SH-SY5Y (cell line): Measurements from ENCODE around the gene STIP1.

Experiments used
- GATA2 ChIP-seq: IDR thresholded peaks from 2 replicates; pipeline ENCODE4 v1.6.1; 2011; ENCODE audit warnings: mild to moderate bottlenecking, low read depth, low read length
- GATA3 ChIP-seq: IDR thresholded peaks from 2 replicates; pipeline ENCODE4 v1.6.1; 2011; ENCODE audit warnings: low read depth, mild to moderate bottlenecking, low read length, moderate library complexity

The STIP1 gene

GRCh38 chr11:64202992-64203391, 17.0 kb downstream of the STIP1 start:
- TF ChIP-seq GATA2 (no peak), GATA3 (no peak)

DNA sequence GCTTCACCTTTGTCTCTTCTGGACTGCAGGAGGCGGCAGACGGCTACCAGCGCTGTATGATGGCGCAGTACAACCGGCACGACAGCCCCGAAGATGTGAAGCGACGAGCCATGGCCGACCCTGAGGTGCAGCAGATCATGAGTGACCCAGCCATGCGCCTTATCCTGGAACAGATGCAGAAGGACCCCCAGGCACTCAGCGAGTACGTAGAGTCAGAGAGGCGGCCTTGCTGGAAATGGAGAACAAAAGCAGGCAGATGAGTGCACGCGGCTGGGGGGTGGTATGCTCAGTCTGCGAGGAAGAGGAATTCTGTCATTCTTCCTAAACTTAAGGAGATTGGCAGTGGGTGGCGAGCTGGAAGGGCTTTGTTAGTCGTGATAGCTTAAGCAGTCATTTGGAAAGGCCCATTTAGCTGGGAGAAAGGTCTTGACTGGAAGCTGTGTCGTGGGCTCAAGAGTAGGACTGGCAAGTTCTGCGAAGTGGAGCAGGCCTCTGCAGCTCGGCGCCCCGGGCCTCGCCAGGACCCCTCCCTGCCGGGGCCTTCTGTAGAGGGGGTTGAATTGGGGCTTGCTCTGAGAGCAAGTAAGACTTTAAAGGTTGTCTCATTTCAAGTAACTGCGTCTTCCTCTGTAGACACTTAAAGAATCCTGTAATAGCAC, 17.6 kb downstream of the STIP1 start:
- TF ChIP-seq GATA3 (no peak), GATA2 (no peak)

DNA sequence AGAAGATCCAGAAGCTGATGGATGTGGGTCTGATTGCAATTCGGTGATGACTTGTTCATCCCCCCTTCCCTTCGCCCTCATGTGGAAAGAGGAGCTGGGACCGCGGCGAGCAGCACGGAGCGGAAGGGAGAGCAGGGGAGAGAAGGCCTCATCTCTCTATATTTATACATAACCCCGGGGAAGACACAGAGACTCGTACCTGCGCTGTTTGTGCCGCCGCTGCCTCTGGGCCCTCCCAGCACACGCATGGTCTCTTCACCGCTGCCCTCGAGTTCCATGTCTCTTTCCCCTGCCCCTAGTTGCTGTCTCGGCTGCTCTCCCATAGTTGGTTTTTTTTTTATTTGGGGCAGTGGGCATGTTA, 18.1 kb downstream of the STIP1 start:
- TF ChIP-seq GATA2 (no peak), GATA3 (no peak)

- no peak for TF ChIP-seq GATA2
- no peak for TF ChIP-seq GATA3
These were observed 18.6 kb downstream of the STIP1 start for GRCh38 chr11:64204464-64204989.

- no peak for TF ChIP-seq GATA2
- no peak for TF ChIP-seq GATA3
These were observed 20.7 kb downstream of the STIP1 start, which contains the start of gene FERMT3 for GRCh38 chr11:64206457-64207255. FERMT3 (plus strand) TSS chr11:64206721; CDS start chr11:64207365, 644 bp downstream.

DNA sequence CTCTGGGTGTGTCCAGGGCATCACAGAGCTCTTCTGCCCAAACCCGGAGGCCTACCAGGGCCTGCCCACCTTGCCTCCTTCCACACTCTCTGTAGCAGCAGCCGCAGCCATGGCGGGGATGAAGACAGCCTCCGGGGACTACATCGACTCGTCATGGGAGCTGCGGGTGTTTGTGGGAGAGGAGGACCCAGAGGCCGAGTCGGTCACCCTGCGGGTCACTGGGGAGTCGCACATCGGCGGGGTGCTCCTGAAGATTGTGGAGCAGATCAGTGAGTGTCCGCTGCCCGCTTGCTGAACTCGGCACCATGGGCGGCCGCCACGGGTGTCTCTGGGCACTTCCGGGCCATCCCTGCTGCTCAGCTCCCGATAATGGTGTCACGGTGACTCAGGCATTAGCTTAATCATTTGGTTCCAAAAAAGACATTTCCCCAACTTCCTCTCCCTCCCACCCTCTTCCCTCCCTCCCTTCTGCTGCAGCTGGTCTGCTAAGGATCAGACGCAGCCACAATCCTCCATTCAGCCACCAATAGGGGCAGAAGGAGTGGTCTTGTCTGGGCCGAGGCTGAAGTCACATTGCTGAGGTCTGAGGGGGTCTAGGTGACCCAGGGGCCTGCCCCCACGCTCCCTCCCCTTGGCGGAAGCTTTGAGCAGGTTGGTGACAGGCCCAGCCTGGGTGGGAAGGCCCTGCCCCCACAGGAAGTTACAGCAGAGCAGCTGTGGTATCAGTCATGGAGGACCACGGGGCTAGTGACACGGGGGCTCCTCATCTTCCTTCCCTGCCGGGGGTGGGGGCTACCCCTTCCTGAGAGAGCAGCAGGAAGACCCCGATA, 21.5 kb downstream of the STIP1 start:
- TF ChIP-seq GATA3 (no peak), GATA2 (no peak)

DNA sequence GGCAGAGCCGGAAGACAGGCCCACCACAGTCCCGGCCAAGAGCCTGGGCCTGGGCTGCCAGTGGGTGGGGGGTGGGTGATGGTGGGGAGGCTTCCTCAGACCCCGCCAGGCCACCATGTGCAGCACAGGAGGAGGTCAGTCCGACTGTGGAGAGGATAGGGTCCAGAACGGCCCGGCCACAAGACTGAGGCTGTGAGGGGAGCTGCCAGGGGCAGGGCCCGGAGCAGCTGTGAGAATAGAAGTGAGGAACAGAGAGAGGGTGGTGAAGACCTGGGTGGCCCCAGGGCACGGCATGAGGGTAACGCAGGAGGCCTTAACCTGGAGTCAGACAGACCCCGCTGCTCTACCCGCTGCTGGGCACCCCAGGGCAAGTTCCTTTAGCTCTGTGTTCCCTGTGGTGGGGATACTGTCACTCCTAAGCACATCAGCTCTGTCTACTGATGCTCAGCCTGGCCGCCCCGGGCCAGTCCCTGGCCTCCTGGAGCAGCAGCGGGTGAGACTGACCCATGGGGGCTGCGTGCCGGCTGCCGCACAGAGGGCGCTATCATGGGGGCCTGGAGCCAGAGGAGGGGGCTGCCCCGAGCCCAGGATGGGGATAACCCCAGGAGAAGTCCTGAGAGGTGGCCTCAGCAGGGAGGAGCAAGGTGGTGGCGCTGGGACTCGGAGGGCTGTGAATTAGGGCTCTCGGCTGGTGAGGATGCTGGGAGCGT, 22.3 kb downstream of the STIP1 start:
- TF ChIP-seq GATA3 (no peak), GATA2 (no peak)

DNA sequence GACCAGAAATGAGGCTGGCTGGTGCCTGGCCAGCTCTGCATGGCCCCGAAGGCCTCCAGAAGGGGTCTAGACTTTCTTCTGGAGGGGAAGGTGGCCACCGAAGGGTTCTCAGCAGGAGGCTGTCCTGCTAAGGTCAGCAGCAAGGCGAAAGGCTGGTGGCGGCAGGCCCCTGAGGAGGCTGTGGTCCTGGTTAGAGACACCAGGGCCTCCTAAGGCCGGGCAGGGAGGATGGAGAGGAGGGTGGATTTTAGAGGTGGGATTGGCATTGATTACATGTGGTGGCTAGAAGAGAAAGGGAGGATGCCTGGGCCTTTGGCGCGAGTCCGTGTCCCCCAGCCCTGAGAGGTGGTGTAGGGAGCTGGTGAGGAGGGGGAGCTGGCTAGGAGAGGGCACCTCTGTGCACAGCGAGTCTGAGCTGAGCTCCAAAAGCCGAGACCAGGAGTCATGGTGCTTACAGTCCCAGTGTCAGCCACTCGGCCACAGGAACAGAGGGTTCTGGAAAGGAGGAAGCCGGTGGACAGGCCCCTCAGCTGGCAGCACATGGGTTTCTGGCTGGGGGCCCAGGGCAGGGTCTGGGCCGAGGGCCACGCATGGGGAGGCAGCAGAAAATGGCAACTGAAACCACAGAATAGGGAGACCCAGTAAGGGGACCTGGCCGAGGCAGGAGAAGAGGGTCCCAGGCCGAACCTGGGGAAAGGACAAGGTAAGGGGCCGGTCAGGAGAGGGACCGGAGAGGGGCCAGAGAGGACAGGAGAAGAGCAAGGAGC, 23.0 kb downstream of the STIP1 start:
- TF ChIP-seq GATA3, result no peak
- no peak for TF ChIP-seq GATA2

- TF ChIP-seq GATA3, result no peak
- TF ChIP-seq GATA2, result no peak
These were observed 23.5 kb downstream of the STIP1 start for GRCh38 chr11:64209563-64209843.

- TF ChIP-seq GATA3 (no peak), GATA2 (no peak)
These were observed 24.5 kb downstream of the STIP1 start for GRCh38 chr11:64210301-64211020.

DNA sequence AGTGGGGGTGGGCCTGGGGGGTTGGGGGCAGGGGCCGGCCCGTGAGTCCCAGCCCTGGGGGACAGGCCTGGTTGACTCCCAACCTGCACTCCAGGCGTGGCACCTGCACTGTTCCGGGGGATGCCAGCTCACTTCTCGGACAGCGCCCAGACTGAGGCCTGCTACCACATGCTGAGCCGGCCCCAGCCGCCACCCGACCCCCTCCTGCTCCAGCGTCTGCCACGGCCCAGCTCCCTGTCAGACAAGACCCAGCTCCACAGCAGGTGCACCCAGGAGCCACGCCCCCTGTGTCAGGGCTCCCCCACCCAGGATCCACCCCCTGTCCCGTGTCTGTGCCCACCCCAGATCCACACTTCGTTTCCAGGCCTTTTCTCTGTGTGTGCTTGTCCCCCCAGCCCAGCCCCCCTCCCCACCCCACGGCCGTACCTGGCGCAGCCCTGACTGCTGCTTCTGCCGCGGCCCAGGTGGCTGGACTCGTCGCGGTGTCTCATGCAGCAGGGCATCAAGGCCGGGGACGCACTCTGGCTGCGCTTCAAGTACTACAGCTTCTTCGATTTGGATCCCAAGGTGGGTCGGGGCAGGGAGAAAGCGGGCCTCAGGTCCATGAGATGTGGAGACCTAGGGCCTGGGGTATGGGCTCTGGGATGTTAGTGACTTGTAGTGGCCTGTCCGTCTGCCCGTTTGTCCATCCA, 25.4 kb downstream of the STIP1 start:
- no peak for TF ChIP-seq GATA3
- no peak for TF ChIP-seq GATA2

- no peak for TF ChIP-seq GATA3
- TF ChIP-seq GATA2, result no peak
These were observed 30.9 kb downstream of the STIP1 start for GRCh38 chr11:64216879-64217278.
